Endothelial cell of umbilical vein (primary cell): ENCODE measurements around the gene SHISA7. TPM values are rescaled to one million over a fixed set of nuclear protein-coding genes. Genes with fewer than 3 reads are reported as not detected.

Experiments
- BruUV-seq: library from RNA; stranded (reverse); fragments of 400-500 nt; replicated peaks from 2 replicates; lab custom pipeline; 2021; lab: Mats Ljungman, UMichigan
- CTCF ChIA-PET: fragments of 300-600, 350-600 bp; sonication (Branson Sonifier 250); formaldehyde crosslinking; loops from one replicate; lab custom pipeline; 2021; ENCODE audit warnings: antibody characterized with exemption, inconsistent platforms; lab: Charles Lee
- POLR2A ChIA-PET: fragments of 300-600, 350-600 bp; sonication (Branson Sonifier 250); formaldehyde crosslinking; loops from one replicate; lab custom pipeline; 2021; ENCODE audit warnings: antibody characterized with exemption, inconsistent platforms; lab: Charles Lee
- DNase-seq: peaks from one replicate; pipeline ENCODE4 v3.0.0-alpha.2; 2011; ENCODE audit warnings: low read depth, low spot score
- FAIRE-seq: peaks from 2 replicates; lab custom pipeline; 2011; peaks lifted over from hg19 to GRCh38; lab: Jason Lieb, UNC
- H2AFZ ChIP-seq: 2 replicates; pipeline ENCODE4 v1.6.0; 2012; ENCODE audit warnings: low read depth, low read length, control low read depth, inconsistent platforms
- H3K27ac ChIP-seq: 2 replicates; pipeline ENCODE4 v1.5.1; 2011; ENCODE audit warnings: low read depth, mild to moderate bottlenecking, control low read depth, low read length, moderate library complexity; ENCODE audit not compliant: insufficient read depth
- H3K27me3 ChIP-seq, 2 experiments: 2 replicates each; pipeline versions ENCODE4 v1.6.0 to v1.6.1; 2011; ENCODE audit warnings: low read length in 2 of 2, mixed read lengths in 1 of 2; ENCODE audit not compliant: control insufficient read depth in 2 of 2, insufficient read depth in 2 of 2
- H3K36me3 ChIP-seq, 2 experiments: 2 replicates in 1 of 2; 3 replicates in 1 of 2; pipeline ENCODE4 v1.5.1; 2011; ENCODE audit warnings: low read length in 2 of 2, mild to moderate bottlenecking in 1 of 2, moderate library complexity in 1 of 2; ENCODE audit not compliant: control insufficient read depth in 2 of 2, insufficient read depth in 2 of 2; ENCODE audit errors: extremely low read depth in 1 of 2
- H3K4me1 ChIP-seq: 3 replicates; pipeline ENCODE4 v1.5.1; 2011; ENCODE audit warnings: mild to moderate bottlenecking, low read length; ENCODE audit not compliant: control insufficient read depth, insufficient read depth; ENCODE audit errors: extremely low read depth
- H3K4me2 ChIP-seq: 2 replicates; pipeline ENCODE4 v1.6.1; 2011; ENCODE audit warnings: low read length, control low read depth, mixed read lengths; ENCODE audit not compliant: insufficient read depth
- H3K4me3 ChIP-seq, 3 experiments: fragments of 200-600 bp in 1 of 3; sonication (generic), shearing (Covaris generic) in 1 of 3; replicated peaks in 1 of 3; 2 replicates each; pipeline ENCODE4 v1.5.1; 2011 to 2016; ENCODE audit warnings: control low read depth in 3 of 3, low read length in 3 of 3, mild to moderate bottlenecking in 2 of 3, inconsistent platforms in 1 of 3, low read depth in 1 of 3, moderate library complexity in 1 of 3; ENCODE audit not compliant: insufficient read depth in 1 of 3
- H3K79me2 ChIP-seq: 2 replicates; pipeline ENCODE4 v1.6.0; 2012; ENCODE audit warnings: low read length, inconsistent platforms; ENCODE audit not compliant: control insufficient read depth, insufficient read depth
- H3K9ac ChIP-seq: replicated peaks from 2 replicates; pipeline ENCODE3; 2011; ENCODE audit warnings: low read length, control low read depth; ENCODE audit not compliant: insufficient read depth; ENCODE audit errors: extremely low read depth
- H3K9me1 ChIP-seq: replicated peaks from 3 replicates; pipeline ENCODE4 v1.6.0; 2011; ENCODE audit warnings: mild to moderate bottlenecking, low read length; ENCODE audit not compliant: control insufficient read depth, insufficient read depth; ENCODE audit errors: extremely low read depth
- H3K9me3 ChIP-seq: replicated peaks from 2 replicates; pipeline ENCODE4 v1.5.1; 2012; ENCODE audit warnings: low read length, inconsistent platforms; ENCODE audit not compliant: control insufficient read depth, insufficient read depth
- H4K20me1 ChIP-seq: replicated peaks from 2 replicates; pipeline ENCODE3; 2011; ENCODE audit warnings: mild to moderate bottlenecking, low read length; ENCODE audit not compliant: control insufficient read depth, insufficient read depth; ENCODE audit errors: extremely low read depth
- EZH2 ChIP-seq: IDR thresholded peaks from 2 replicates; pipeline ENCODE4 v1.6.1; 2012; ENCODE audit warnings: borderline replicate concordance, low read depth, mild to moderate bottlenecking, moderate library complexity, low read length, inconsistent platforms; ENCODE audit not compliant: severe bottlenecking
- FOS ChIP-seq: IDR thresholded peaks from 2 replicates; pipeline ENCODE4 v1.6.1; 2011; ENCODE audit warnings: mild to moderate bottlenecking, low read length, moderate library complexity, borderline replicate concordance; ENCODE audit not compliant: insufficient read depth
- GATA2 ChIP-seq: IDR thresholded peaks from 2 replicates; pipeline ENCODE4 v1.7.0; 2011; ENCODE audit warnings: low read depth, mild to moderate bottlenecking, moderate library complexity, mixed read lengths, low read length; ENCODE audit not compliant: insufficient read length, insufficient read depth
- JUN ChIP-seq: IDR thresholded peaks from 2 replicates; pipeline ENCODE4 v1.6.1; 2011; ENCODE audit warnings: borderline replicate concordance, low read depth; ENCODE audit not compliant: insufficient read length, insufficient read depth
- MYC ChIP-seq: IDR thresholded peaks from one replicate; pipeline ENCODE4 v1.6.1; 2011; ENCODE audit warnings: mild to moderate bottlenecking, low read depth, low read length
- POLR2A ChIP-seq: IDR thresholded peaks from 2 replicates; pipeline ENCODE4 v1.6.1; 2012; ENCODE audit warnings: low read depth, mild to moderate bottlenecking, control low read depth, low read length
- POLR2AphosphoS5 ChIP-seq: IDR thresholded peaks from 2 replicates; pipeline ENCODE4 v1.6.1; 2012; ENCODE audit warnings: low read depth, mild to moderate bottlenecking, control low read depth, low read length, moderate library complexity; ENCODE audit not compliant: insufficient read depth
- dilution Hi-C: fragments of 300-500 bp; cut with MboI; formaldehyde crosslinking; loops from one replicate; pipeline ENCODE4 v1.15.0; 2019; ENCODE audit warnings: low sequenced_read_pairs; ENCODE audit not compliant: extremely low pct_ligation_motif_present
- intact Hi-C: fragments of 100-400 bp; cut with micrococcal nuclease; formaldehyde crosslinking; loops from one replicate; pipeline ENCODE4 v1.10.0; 2022
- polyA plus RNA-seq, 4 experiments: library from polyadenylated mRNA; depleted of rRNA in 3 of 4; stranded (reverse) in 3 of 4; unstranded in 1 of 4; fragments of >200 nt; gene quantifications; 2 replicates each; pipeline versions ENCODE4 v1.2.1 to v1.2.3, GENCODE V29; 2011 to 2012; ENCODE audit warnings: missing spikeins in 1 of 4
- total RNA-seq: library from RNA; stranded (reverse); gene quantifications from 2 replicates; pipeline ENCODE4 v1.2.3, GENCODE V29; 2021
- TF ChIP-seq, protein P1 (sequence below): IDR thresholded peaks from 2 replicates; pipeline ENCODE4 v1.6.1; 2011; ENCODE audit not compliant: insufficient read depth, insufficient read length
- TF ChIP-seq, protein P2 (sequence below), 2 donors: IDR thresholded peaks; 1 replicate in 1 of 2; 2 replicates in 1 of 2; pipeline ENCODE4 v1.5.1; 2011; ENCODE audit warnings: low read length in 2 of 2, mild to moderate bottlenecking in 2 of 2, moderate library complexity in 2 of 2, control low read depth in 1 of 2, inconsistent platforms in 1 of 2, low read depth in 1 of 2; ENCODE audit not compliant: insufficient read depth in 1 of 2; ENCODE audit errors: extremely low read depth in 1 of 2

The SHISA7 gene
- total and polyA plus RNA-seq, 2 donors (not counting 3 experiments of a cell fraction or from before 2014, with no cell fraction given) = not detected

DNA sequence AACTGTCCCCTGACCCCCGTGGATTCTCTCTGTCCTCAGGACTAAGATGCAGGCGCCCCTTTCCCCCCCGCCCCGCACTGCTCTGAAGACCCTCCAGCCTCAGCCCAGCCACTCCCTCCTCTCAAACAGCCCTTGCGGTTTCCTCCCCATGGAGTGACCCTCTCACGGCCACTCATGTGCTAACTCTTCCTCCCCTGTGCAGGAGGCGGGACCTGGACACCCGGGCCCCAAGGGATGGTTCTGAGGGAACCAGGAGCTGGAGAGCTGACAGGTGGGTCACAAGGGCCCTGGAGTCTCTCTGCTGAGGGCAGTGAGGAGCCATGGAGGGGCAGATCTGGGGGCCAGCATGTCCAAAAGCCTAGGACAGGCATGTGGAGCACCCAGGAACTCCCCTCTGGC is 16.4 kb upstream of the SHISA7 start:
- Histone ChIP-seq H3K27me3 (no peaks in the 10 kb centered on the region), H2AFZ (no peak overlapping the region), H3K4me1 (peaks cover 13% of the 10 kb centered on the region), H3K27ac (no peak overlapping the region), H4K20me1 (no peaks in the 10 kb centered on the region), H3K36me3 (peaks cover 0 to 3% of the 10 kb centered on the region in 2 experiments), H3K9ac (no peak overlapping the region), H3K9me3 (no peaks in the 10 kb centered on the region), H3K79me2 (no peaks in the 10 kb centered on the region), H3K4me2 (no peak overlapping the region), H3K9me1 (no peaks in the 10 kb centered on the region), H3K4me3 (no peak overlapping the region)
- TF ChIP-seq MYC (no peak), EZH2 (no peak), JUN (no peak), FOS (no peak), POLR2A (no peak), POLR2AphosphoS5 (no peak), GATA2 (no peak)
- TF ChIP-seq, protein P1, sequence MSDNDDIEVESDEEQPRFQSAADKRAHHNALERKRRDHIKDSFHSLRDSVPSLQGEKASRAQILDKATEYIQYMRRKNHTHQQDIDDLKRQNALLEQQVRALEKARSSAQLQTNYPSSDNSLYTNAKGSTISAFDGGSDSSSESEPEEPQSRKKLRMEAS = no peak
- TF ChIP-seq, protein P2, sequence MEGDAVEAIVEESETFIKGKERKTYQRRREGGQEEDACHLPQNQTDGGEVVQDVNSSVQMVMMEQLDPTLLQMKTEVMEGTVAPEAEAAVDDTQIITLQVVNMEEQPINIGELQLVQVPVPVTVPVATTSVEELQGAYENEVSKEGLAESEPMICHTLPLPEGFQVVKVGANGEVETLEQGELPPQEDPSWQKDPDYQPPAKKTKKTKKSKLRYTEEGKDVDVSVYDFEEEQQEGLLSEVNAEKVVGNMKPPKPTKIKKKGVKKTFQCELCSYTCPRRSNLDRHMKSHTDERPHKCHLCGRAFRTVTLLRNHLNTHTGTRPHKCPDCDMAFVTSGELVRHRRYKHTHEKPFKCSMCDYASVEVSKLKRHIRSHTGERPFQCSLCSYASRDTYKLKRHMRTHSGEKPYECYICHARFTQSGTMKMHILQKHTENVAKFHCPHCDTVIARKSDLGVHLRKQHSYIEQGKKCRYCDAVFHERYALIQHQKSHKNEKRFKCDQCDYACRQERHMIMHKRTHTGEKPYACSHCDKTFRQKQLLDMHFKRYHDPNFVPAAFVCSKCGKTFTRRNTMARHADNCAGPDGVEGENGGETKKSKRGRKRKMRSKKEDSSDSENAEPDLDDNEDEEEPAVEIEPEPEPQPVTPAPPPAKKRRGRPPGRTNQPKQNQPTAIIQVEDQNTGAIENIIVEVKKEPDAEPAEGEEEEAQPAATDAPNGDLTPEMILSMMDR (IDR thresholded peaks at IDR 0.05; ENCODE audit: extremely low read depth in 1 of 2, insufficient read depth in 1 of 2, low read depth in 1 of 2, low read length in 2 of 2) = no peak
- CTCF ChIA-PET = interaction anchor here (1.8 to 2.5 kb wide), 2 partner anchors 8 to 318 kb away, joined by 6 to 10 read pairs; no protein-coding TSS in a partner anchor
- intact Hi-C loops = no loop called here
- FAIRE-seq (no peak), DNase-seq (no peak)
- no TSS peak for BruUV-seq
- POLR2A ChIA-PET = no interaction called here
- dilution Hi-C loops = no loop called here
